Breast epithelium (tissue), 4 donors: ENCODE data around the gene TCEAL4. TPM values are rescaled to one million over a fixed set of nuclear protein-coding genes. Genes with fewer than 3 reads are reported as not detected.
A peak's percentile ranks its signal among the peaks of the same experiment; 100 is the strongest.

Source experiments
- DNase-seq, 2 donors: peaks; one replicate each; pipeline ENCODE4 v3.0.0-alpha.2; 2019; ENCODE audit warnings: low spot score in 2 of 2
- H3K27ac ChIP-seq, 2 donors: fragments of 200-600 bp; sonication (generic) in 1 of 2; one replicate each; pipeline ENCODE4 v1.5.1; 2016 to 2019; ENCODE audit warnings: mild to moderate bottlenecking in 1 of 2
- H3K27me3 ChIP-seq, 2 donors: fragments of 200-600 bp; sonication (generic) in 1 of 2; one replicate each; pipeline versions ENCODE4 v1.5.1 to v1.6.0; 2017 to 2019; ENCODE audit warnings: control low read depth in 1 of 2, mild to moderate bottlenecking in 1 of 2
- H3K36me3 ChIP-seq: fragments of 200-600 bp; one replicate; pipeline ENCODE4 v1.5.1; 2019
- H3K4me1 ChIP-seq, 2 donors: fragments of 200-600 bp; sonication (generic); one replicate each; pipeline ENCODE4 v1.5.1; 2016 to 2019; ENCODE audit warnings: control low read depth in 1 of 2
- H3K4me3 ChIP-seq, 3 donors: fragments of 200-600 bp; sonication (generic); 1 replicate in 2 of 3; 2 replicates in 1 of 3; pipeline ENCODE4 v1.5.1; 2016 to 2019; ENCODE audit warnings: mild to moderate bottlenecking in 3 of 3, moderate library complexity in 2 of 3
- H3K9me3 ChIP-seq, 2 donors: fragments of 200-600 bp; sonication (generic) in 1 of 2; one replicate each; pipeline ENCODE4 v1.5.1; 2016 to 2019; ENCODE audit warnings: control low read depth in 1 of 2
- POLR2A ChIP-seq: fragments of 450-650 bp; IDR thresholded peaks from one replicate; pipeline ENCODE4 v1.6.1; 2016; ENCODE audit warnings: antibody characterized with exemption, mild to moderate bottlenecking, moderate library complexity
- POLR2AphosphoS5 ChIP-seq, 3 donors: sonication (generic); formaldehyde crosslinking; IDR thresholded peaks; one replicate each; pipeline ENCODE4 v1.6.1; 2017; ENCODE audit warnings: antibody characterized with exemption in 3 of 3
- intact Hi-C: fragments of 100-400 bp; cut with DNase I; formaldehyde crosslinking; loops from one replicate; pipeline ENCODE4 v1.15.1; 2023; ENCODE audit warnings: low total_unique reads
- total RNA-seq, 3 donors: library from RNA; depleted of rRNA; stranded (reverse); fragments of >200 nt; gene quantifications; one replicate each; pipeline ENCODE4 v1.1.0, GENCODE V29; 2016
- TF ChIP-seq, protein P1 (sequence below), 3 donors: fragments of 450-650 bp; IDR thresholded peaks; one replicate each; pipeline ENCODE4 v1.5.1; 2016 to 2017; ENCODE audit warnings: antibody characterized with exemption in 3 of 3, mild to moderate bottlenecking in 3 of 3, moderate library complexity in 3 of 3

Gene TCEAL4
- total RNA-seq, 3 donors from 2014 or later, result 99.9 to 216 (median 113) TPM

DNA sequence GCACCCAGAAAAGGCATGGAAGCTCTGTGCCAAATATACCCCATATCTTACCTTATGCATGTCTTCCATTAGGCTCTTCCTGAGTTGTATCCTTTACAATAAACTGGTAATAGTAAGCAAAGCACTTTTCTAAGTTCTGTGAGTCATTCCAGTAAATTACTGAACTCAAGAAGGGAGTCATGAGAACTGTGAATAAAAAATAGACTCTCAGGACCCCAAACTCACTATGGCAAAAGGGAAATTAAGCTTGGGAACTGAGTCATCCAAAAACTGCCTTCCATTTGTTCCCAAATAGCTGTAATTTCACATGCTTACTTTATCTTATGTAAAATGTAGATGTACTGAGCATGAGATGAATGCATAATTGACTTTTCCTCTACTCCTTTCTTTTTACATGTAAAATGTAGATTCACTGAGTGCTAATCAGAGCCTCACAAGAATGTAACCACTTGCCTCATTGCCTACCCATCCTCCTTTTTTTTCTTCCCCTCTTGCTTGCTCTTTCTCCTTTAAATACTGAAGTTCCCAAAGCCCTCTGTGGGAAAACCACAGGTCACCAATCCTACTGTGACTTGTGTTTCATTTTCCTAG, 30.6 kb downstream of the TCEAL4 start:
- Histone ChIP-seq H3K27me3 (no peaks in the 10 kb centered on the region), H3K27ac (no peak overlapping the region), H3K9me3 (no peaks in the 10 kb centered on the region), H3K4me1 (no peaks in the 10 kb centered on the region), H3K4me3 (no peak overlapping the region), H3K36me3 (no peaks in the 10 kb centered on the region)
- no peak for DNase-seq
- intact Hi-C loops, result no loop called here
- no peak for TF ChIP-seq POLR2AphosphoS5 (IDR thresholded peaks at IDR 0.05)
- TF ChIP-seq, protein P1, sequence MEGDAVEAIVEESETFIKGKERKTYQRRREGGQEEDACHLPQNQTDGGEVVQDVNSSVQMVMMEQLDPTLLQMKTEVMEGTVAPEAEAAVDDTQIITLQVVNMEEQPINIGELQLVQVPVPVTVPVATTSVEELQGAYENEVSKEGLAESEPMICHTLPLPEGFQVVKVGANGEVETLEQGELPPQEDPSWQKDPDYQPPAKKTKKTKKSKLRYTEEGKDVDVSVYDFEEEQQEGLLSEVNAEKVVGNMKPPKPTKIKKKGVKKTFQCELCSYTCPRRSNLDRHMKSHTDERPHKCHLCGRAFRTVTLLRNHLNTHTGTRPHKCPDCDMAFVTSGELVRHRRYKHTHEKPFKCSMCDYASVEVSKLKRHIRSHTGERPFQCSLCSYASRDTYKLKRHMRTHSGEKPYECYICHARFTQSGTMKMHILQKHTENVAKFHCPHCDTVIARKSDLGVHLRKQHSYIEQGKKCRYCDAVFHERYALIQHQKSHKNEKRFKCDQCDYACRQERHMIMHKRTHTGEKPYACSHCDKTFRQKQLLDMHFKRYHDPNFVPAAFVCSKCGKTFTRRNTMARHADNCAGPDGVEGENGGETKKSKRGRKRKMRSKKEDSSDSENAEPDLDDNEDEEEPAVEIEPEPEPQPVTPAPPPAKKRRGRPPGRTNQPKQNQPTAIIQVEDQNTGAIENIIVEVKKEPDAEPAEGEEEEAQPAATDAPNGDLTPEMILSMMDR (IDR thresholded peaks at IDR 0.05), result no peak
- no peak for TF ChIP-seq POLR2A

DNA sequence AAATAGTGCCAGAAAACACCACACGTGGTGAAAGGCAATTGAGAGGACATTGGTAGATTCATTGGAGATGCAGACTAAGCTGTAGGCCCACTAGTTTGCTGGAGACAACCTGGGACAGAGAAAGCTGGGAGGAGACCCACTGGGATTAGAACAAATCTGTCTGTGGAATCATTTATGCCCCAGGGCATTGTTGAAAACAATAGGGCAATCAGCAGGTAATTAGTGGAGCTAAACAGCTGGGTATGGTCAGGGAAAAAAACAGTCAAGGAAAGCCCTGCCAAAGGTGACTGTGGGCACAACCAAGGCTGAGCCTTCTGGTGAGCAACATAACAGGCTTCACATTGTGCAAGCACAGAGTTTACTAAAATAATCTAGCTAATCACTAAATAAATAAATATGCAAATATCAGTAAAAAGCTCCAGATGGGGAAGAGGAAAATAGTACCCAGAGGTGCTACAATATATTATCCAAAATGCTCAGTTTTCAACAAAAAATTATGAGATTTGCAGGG, 31.4 kb downstream of the TCEAL4 start:
- no peak overlapping the region for H3K4me3 ChIP-seq
- H3K9me3 ChIP-seq, result no peaks in the 10 kb centered on the region
- DNase-seq, result no peak
- intact Hi-C loops, result no loop called here
- no peak for TF ChIP-seq POLR2AphosphoS5 (IDR thresholded peaks at IDR 0.05)
- TF ChIP-seq POLR2A, result no peak
- TF ChIP-seq, protein P1 (IDR thresholded peaks at IDR 0.05), result no peak
- H3K4me1 ChIP-seq, result no peaks in the 10 kb centered on the region
- no peaks in the 10 kb centered on the region for H3K27me3 ChIP-seq
- no peaks in the 10 kb centered on the region for H3K36me3 ChIP-seq
- H3K27ac ChIP-seq, result no peak overlapping the region

DNA sequence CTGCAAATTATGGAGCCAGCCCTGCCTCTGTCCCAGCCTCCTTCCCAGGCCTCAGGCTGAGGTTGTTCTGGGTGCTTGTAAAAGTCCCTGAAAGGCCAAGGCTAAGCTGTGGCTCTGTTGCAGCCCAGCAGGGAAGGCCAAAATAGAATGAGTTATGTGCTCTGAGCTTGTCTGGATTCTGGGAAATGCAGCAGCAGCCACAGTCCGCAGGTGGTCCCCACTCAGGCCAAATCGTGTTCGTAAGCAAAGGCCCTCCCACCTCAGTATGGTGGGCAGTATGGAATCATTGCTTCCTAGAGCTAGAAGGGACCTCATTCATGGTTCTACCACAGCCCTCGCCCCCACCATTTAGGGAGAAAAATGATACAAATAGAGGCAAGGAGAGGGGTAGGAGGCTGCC, 38.8 kb downstream of the TCEAL4 start:
- no peaks in the 10 kb centered on the region for H3K36me3 ChIP-seq
- H3K4me3 ChIP-seq, result no peak overlapping the region

DNA sequence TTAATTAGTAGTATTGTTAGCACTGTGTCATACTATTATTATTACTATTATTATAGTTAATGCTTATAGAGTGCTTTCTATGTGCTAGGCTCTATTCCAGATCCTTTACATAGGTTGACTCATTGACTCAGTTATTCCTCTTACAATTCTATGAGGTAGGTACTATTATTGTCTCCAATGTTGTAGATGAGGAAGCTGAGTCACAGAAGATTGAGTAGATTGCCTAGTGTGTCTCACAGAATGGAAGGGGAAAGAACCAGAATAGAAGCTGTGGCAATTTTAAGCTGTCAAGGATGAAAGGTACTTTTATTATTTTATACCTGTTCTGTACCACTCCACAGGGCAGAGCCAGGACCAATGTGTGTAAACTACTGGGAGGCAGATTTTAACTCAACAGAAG, 41.5 kb downstream of the TCEAL4 start:
- H3K9me3 ChIP-seq, result no peaks in the 10 kb centered on the region
- peaks cover 0 to 31% of the 10 kb centered on the region in 2 donors for H3K27me3 ChIP-seq
- no peak for DNase-seq
- no peaks in the 10 kb centered on the region for H3K4me1 ChIP-seq
- TF ChIP-seq, protein P1 (IDR thresholded peaks at IDR 0.05), result no peak
- TF ChIP-seq POLR2AphosphoS5 (IDR thresholded peaks at IDR 0.05), result no peak
- TF ChIP-seq POLR2A, result no peak
- H3K27ac ChIP-seq, result peak overlapping the region in 1 of 2 donors; percentile 34
- H3K4me3 ChIP-seq, result no peak overlapping the region
- intact Hi-C loops, result no loop called here
- H3K36me3 ChIP-seq, result no peaks in the 10 kb centered on the region

More for the DNA sequence above, 38.8 kb downstream of the TCEAL4 start:
- intact Hi-C loops, result no loop called here
- Histone ChIP-seq H3K4me1 (no peaks in the 10 kb centered on the region), H3K27ac (peak overlapping the region; percentile 86 to 88), H3K27me3 (peaks cover 0 to 8% of the 10 kb centered on the region in 2 donors), H3K9me3 (no peaks in the 10 kb centered on the region)
- TF ChIP-seq POLR2AphosphoS5 (IDR thresholded peaks at IDR 0.05), result no peak
- TF ChIP-seq, protein P1 (IDR thresholded peaks at IDR 0.05), result no peak
- TF ChIP-seq POLR2A, result no peak
- DNase-seq, result no peak

DNA sequence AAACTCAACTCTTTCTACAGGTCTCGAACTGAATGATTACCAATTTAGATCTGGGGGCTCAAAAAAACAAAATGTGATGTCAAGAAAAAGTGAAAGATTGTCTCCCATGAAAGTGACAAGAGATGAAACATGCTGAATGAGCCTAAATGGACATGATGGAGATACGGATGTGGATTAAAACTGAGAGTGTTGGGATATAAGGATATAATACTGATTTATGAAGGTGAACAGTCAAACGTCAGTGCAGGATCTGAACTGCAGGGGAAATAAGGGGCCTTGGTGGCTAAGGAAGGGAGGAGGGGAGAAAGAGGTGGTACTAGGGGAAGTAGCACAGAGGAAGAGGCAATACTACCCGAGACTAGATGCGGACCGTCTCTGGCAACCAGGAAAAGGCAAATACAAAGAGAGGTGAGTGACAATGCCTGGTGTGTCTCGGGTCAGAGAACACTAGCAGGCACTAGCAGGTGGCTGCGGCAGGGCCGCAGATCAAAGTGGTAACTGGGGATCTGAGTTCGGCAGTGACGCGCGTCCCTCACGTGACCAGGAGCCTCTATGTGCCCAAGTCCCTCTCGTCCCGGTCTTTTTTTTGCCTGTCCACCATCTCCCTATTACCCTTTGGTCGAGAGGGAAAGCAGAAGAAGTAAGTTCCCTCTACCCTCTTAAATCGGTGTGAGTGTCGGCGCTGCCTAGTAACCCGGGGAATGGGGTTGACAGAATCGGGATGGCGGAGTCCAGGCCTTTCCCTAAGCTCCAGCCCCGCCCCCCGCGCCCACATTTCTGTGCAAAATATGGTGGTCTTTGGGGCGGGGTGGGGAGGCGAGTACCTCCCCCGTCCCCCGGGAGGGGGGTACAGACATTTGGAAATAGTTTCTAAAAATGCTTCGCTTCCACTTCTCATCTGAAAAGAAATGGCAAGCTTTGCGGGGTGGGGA, 43.3 kb downstream of the TCEAL4 start, which contains the start of gene TCEAL1:
Gene TCEAL1 (plus strand): TSS at position 590 of the 932 bp plus-strand sequence. CDS start 942 bp downstream, outside the sequence.
- Histone ChIP-seq H3K9me3 (no peaks in the 10 kb centered on the region), H3K27ac (peak within 1 kb of the TSS; percentile 91 to 96), H3K36me3 (no peaks in the 10 kb centered on the region), H3K4me1 (no peaks in the 10 kb centered on the region), H3K27me3 (peaks cover 0 to 32% of the 10 kb centered on the region in 2 donors), H3K4me3 (peak within 1 kb of the TSS; percentile 55 to 74 (median 59))
- intact Hi-C loops, result no loop called here
- peak; percentile 53 to 56 for DNase-seq
- peak in 1 of 3 donors; percentile 46 for TF ChIP-seq POLR2AphosphoS5 (IDR thresholded peaks at IDR 0.05)
- TF ChIP-seq, protein P1 (IDR thresholded peaks at IDR 0.05), result no peak
